ENCODE data around the gene SPEF1. TPM values are rescaled to one million over a fixed set of nuclear protein-coding genes. Genes with fewer than 3 reads are reported as not detected.

The SPEF1 gene
- total and polyA plus RNA-seq, 2 of the 13 experiments (the other 11 are each of a cell fraction or from before 2014, with no cell fraction given), result 0.11 to 0.27 TPM

DNA sequence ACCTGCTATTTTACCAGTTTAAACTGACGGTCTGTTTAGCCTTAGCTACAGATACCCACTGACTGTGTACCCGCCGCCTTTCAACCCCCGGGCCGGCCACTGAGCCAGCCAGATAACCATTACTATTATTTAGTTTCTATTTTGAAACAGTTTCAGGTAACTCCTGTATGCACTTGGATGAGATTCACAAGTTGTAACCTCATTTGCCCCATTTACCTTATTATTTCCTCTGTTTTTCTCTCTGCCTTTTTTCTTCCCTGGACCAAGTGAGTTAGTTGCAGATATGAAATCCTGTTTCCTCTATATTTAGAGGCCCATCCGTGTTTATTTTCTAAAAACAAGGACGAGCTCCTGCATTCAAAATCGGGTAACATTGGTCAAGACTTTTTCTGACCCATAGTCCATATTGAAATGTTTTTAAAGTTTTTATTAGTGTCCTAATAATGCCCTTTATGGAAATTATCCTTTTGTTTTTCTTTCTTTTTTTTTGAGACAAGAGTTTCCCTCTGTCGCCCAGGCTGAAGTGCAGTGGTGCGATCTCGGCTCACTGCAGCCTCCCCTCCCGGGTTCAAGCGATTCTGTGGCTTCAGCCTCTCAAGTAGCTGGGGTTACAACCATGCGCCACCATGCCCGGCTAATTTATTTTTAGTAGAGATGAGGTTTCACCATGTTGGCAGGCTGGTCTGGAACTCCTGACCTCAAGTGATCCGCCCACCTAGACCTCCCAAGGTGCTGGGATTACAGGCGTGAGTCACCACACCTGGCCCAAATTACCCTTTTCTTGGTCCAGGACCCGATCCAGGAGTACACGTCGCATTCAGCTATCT is 39.9 kb upstream of the SPEF1 start (continued):
- TF ChIP-seq DBP (CRISPR knock-in tag; IDR thresholded peaks at IDR 0.05; ENCODE audit: not compliant biosample characterization) (peak; percentile 17), SMC3 (IDR thresholded peaks at IDR 0.05; ENCODE audit: low read length) (no peak), JUN (CRISPR knock-in tag; IDR thresholded peaks at IDR 0.05) (no peak), CC2D1A (CRISPR knock-in tag; IDR thresholded peaks at IDR 0.05) (0 out of 2 replicates have a peak, but pooled peaks have one; percentile 74), SAFB2 (CRISPR knock-in tag; IDR thresholded peaks at IDR 0.05; ENCODE audit: borderline replicate concordance, low read depth) (no peak), CREB1 (IDR thresholded peaks at IDR 0.05) (no peak), CREB1 (CRISPR knock-in tag; IDR thresholded peaks at IDR 0.05) (peak; percentile 90), ZFP82 (CRISPR knock-in tag; IDR thresholded peaks at IDR 0.05; ENCODE audit: borderline replicate concordance) (0 out of 2 replicates have a peak, but pooled peaks have one; percentile 18), AHDC1 (CRISPR knock-in tag; IDR thresholded peaks at IDR 0.05; ENCODE audit: borderline replicate concordance) (peak; percentile 49; the same call in 1 of the 2 replicates), ASH2L (IDR thresholded peaks at IDR 0.05; ENCODE audit: insufficient read length, low read depth, low read length) (no peak), KDM3A (CRISPR knock-in tag; IDR thresholded peaks at IDR 0.05; ENCODE audit: low read depth) (no peak), ZNF577 (CRISPR knock-in tag; IDR thresholded peaks at IDR 0.05; ENCODE audit: borderline replicate concordance, low read depth) (0 out of 2 replicates have a peak, but pooled peaks have one; percentile 19), ATRX (CRISPR knock-in tag; IDR thresholded peaks at IDR 0.05; ENCODE audit: borderline replicate concordance) (no peak), ZNF136 (CRISPR knock-in tag; IDR thresholded peaks at IDR 0.05; ENCODE audit: low read depth) (peak; percentile 66; the same call in 1 of the 2 replicates), LBX2 (CRISPR knock-in tag; IDR thresholded peaks at IDR 0.05; ENCODE audit: borderline replicate concordance) (no peak), ZNF484 (CRISPR knock-in tag; IDR thresholded peaks at IDR 0.05; ENCODE audit: borderline replicate concordance, low read depth) (peak; percentile 80; the same call in 1 of the 2 replicates), DNMT3B (CRISPR knock-in tag; conservative IDR thresholded peaks at IDR 0.05) (peak; percentile 86)
- TF ChIP-seq, protein P1, sequence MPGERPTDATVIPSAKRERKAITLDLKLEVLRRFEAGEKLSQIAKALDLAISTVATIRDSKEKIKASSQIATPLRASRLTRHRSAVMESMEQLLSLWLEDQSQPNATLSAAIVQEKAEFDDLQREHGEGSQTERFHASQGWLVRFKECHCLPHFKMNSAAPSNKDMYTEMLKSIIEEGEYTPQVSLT (CRISPR knock-in tag; IDR thresholded peaks at IDR 0.05; ENCODE audit: borderline replicate concordance, low read depth), result peak; percentile 16; the same call in 1 of the 2 replicates
